ENCODE measurements around the gene KLF12.

The KLF12 gene

GRCh38 chr13:74090397-74090796 is 43.8 kb downstream of the KLF12 start:
- DNase-seq (ENCODE audit: low read depth), result no peak
- TF ChIP-seq CTCF (IDR thresholded peaks at IDR 0.05; ENCODE audit: control insufficient read depth, insufficient read depth, low read depth, low read length, missing control alignments), result no peak
- no peak overlapping the region for H3K4me3 ChIP-seq (ENCODE audit: control insufficient read depth, low read depth, low read length)

- DNase-seq (ENCODE audit: low read depth), result no peak
- no peak for TF ChIP-seq CTCF (IDR thresholded peaks at IDR 0.05; ENCODE audit: control insufficient read depth, insufficient read depth, low read depth, low read length, missing control alignments)
Observed at GRCh38 chr13:74087357-74087756, 46.8 kb downstream of the KLF12 start.

More at GRCh38 chr13:74087357-74087756, 46.8 kb downstream of the KLF12 start:
- H3K4me3 ChIP-seq (ENCODE audit: control insufficient read depth, low read depth, low read length), result no peak overlapping the region
